H1 (cell line): ENCODE data around the gene ADGRB3. TPM values are rescaled to one million over a fixed set of nuclear protein-coding genes. Genes with fewer than 3 reads are reported as not detected.

ENCODE experiments used
- CTCF ChIA-PET: fragments of 300-600 bp; sonication (Branson Sonifier 250); formaldehyde crosslinking; loops from one replicate; lab custom pipeline; 2021; ENCODE audit not compliant: partially characterized antibody; lab: Charles Lee
- POLR2A ChIA-PET: fragments of 300-600 bp; sonication (Branson Sonifier 250); formaldehyde crosslinking; loops from one replicate; lab custom pipeline; 2021; ENCODE audit warnings: inconsistent platforms; ENCODE audit not compliant: partially characterized antibody; lab: Charles Lee
- DNase-seq, 2 experiments: peaks; one replicate each; pipeline versions ENCODE4 v3.0.0 to v3.0.0-alpha.2; 2010 to 2022; ENCODE audit warnings: low spot score in 2 of 2, low read depth in 1 of 2, mixed read lengths in 1 of 2
- FAIRE-seq: peaks from 2 replicates; lab custom pipeline; 2011; peaks lifted over from hg19 to GRCh38; lab: Jason Lieb, UNC
- H2AFZ ChIP-seq: 2 replicates; pipeline ENCODE4 v1.8.1; 2012; ENCODE audit warnings: low read length, inconsistent platforms
- H2AK5ac ChIP-seq: 2 replicates; pipeline ENCODE4 v1.6.1; 2013; ENCODE audit warnings: low read depth, low read length
- H2BK120ac ChIP-seq: replicated peaks from 2 replicates; pipeline ENCODE3; 2013; ENCODE audit warnings: low read depth, low read length, inconsistent platforms
- H2BK12ac ChIP-seq: 2 replicates; pipeline ENCODE4 v1.6.1; 2013; ENCODE audit warnings: low read depth, low read length
- H2BK15ac ChIP-seq: 2 replicates; pipeline ENCODE4 v1.6.1; 2013; ENCODE audit warnings: low read length
- H2BK20ac ChIP-seq: 2 replicates; pipeline ENCODE4 v1.6.1; 2013; ENCODE audit warnings: low read length
- H2BK5ac ChIP-seq: 2 replicates; pipeline ENCODE4 v1.6.1; 2013; ENCODE audit warnings: low read depth, low read length
- H3K14ac ChIP-seq: 2 replicates; pipeline ENCODE4 v1.6.1; 2013; ENCODE audit warnings: inconsistent platforms; ENCODE audit not compliant: insufficient read length
- H3K18ac ChIP-seq: 2 replicates; pipeline ENCODE4 v1.6.1; 2013; ENCODE audit warnings: low read length; ENCODE audit errors: extremely low read depth
- H3K23ac ChIP-seq: 2 replicates; pipeline ENCODE4 v1.6.1; 2013; ENCODE audit warnings: inconsistent platforms; ENCODE audit not compliant: insufficient read length
- H3K23me2 ChIP-seq: 2 replicates; pipeline ENCODE4 v1.6.1; 2013; ENCODE audit warnings: low read depth, low read length
- H3K27ac ChIP-seq: 2 replicates; pipeline ENCODE4 v1.6.1; 2011; ENCODE audit warnings: low read depth, low read length, inconsistent platforms
- H3K27me3 ChIP-seq, 4 experiments: replicated peaks in 1 of 4; 1 replicate in 1 of 4; 2 replicates in 3 of 4; pipeline versions ENCODE4 v1.6.1 to v1.8.1; 2011 to 2013; ENCODE audit warnings: low read length in 3 of 4, mild to moderate bottlenecking in 3 of 4, inconsistent platforms in 2 of 4, mixed read lengths in 2 of 4, moderate library complexity in 1 of 4; ENCODE audit not compliant: control insufficient read depth in 3 of 4, insufficient read depth in 3 of 4; ENCODE audit errors: extremely low read depth in 1 of 4
- H3K36me3 ChIP-seq, 4 experiments: 2 replicates each; pipeline versions ENCODE4 v1.6.1 to v1.8.1; 2011 to 2013; ENCODE audit warnings: mild to moderate bottlenecking in 4 of 4, low read length in 3 of 4, moderate library complexity in 2 of 4, control low read depth in 1 of 4, inconsistent platforms in 1 of 4; ENCODE audit not compliant: insufficient read depth in 4 of 4, control insufficient read depth in 2 of 4
- H3K4ac ChIP-seq: replicated peaks from 2 replicates; pipeline ENCODE3; 2013; ENCODE audit warnings: low read length, low read depth, mixed read lengths, inconsistent platforms; ENCODE audit not compliant: insufficient read length
- H3K4me1 ChIP-seq, 4 experiments: replicated peaks in 1 of 4; 1 replicate in 1 of 4; 2 replicates in 3 of 4; pipeline versions ENCODE4 v1.6.1 to v1.8.1; 2011 to 2013; ENCODE audit warnings: low read length in 3 of 4, inconsistent platforms in 2 of 4, mixed read lengths in 1 of 4; ENCODE audit not compliant: insufficient read depth in 4 of 4, control insufficient read depth in 3 of 4
- H3K4me2 ChIP-seq, 2 experiments: 2 replicates each; pipeline versions ENCODE4 v1.6.1 to v1.8.1; 2011 to 2013; ENCODE audit warnings: low read depth in 2 of 2, low read length in 2 of 2, control low read depth in 1 of 2, inconsistent platforms in 1 of 2, mild to moderate bottlenecking in 1 of 2; ENCODE audit not compliant: insufficient read depth in 1 of 2
- H3K4me3 ChIP-seq, 4 experiments: fragments of 200-600, 300-600 bp in 1 of 4; sonication (generic), shearing (Covaris generic), sonication (Bioruptor Twin) in 1 of 4; 2 replicates each; pipeline versions ENCODE4 v1.5.1 to v1.8.1; 2011 to 2016; ENCODE audit warnings: low read length in 4 of 4, low read depth in 3 of 4, control low read depth in 2 of 4, inconsistent platforms in 2 of 4, mild to moderate bottlenecking in 2 of 4, mixed read lengths in 1 of 4, moderate library complexity in 1 of 4; ENCODE audit not compliant: insufficient read depth in 2 of 4; ENCODE audit errors: extremely low read depth in 1 of 4
- H3K56ac ChIP-seq: replicated peaks from 2 replicates; pipeline ENCODE3; 2013; ENCODE audit warnings: low read depth, mild to moderate bottlenecking, mixed read lengths, low read length, inconsistent platforms; ENCODE audit not compliant: insufficient read length
- H3K79me1 ChIP-seq: 2 replicates; pipeline ENCODE4 v1.6.1; 2013; ENCODE audit warnings: low read depth, low read length, control low read depth
- H3K79me2 ChIP-seq, 2 experiments: 2 replicates each; pipeline versions ENCODE4 v1.6.1 to v1.8.1; 2012 to 2013; ENCODE audit warnings: low read length in 2 of 2, mild to moderate bottlenecking in 2 of 2, inconsistent platforms in 1 of 2; ENCODE audit not compliant: insufficient read depth in 2 of 2, control insufficient read depth in 1 of 2
- H3K9ac ChIP-seq, 4 experiments: replicated peaks in 1 of 4; 1 replicate in 1 of 4; 2 replicates in 3 of 4; pipeline versions ENCODE4 v1.6.1 to v1.8.1; 2011 to 2013; ENCODE audit warnings: low read depth in 3 of 4, low read length in 3 of 4, control low read depth in 2 of 4, mild to moderate bottlenecking in 2 of 4, moderate library complexity in 2 of 4, inconsistent platforms in 1 of 4; ENCODE audit errors: extremely low read depth in 1 of 4
- H3K9me3 ChIP-seq, 2 experiments: 2 replicates each; pipeline versions ENCODE4 v1.6.1 to v1.8.1; 2012 to 2013; ENCODE audit warnings: mild to moderate bottlenecking in 2 of 2, moderate library complexity in 2 of 2, control low read depth in 1 of 2, inconsistent platforms in 1 of 2, low read depth in 1 of 2, low read length in 1 of 2, mixed read lengths in 1 of 2; ENCODE audit not compliant: insufficient read depth in 2 of 2
- H4K20me1 ChIP-seq, 2 experiments: replicated peaks in 1 of 2; 2 replicates each; pipeline versions ENCODE3 to v1.8.1; 2011 to 2013; ENCODE audit warnings: inconsistent platforms in 2 of 2, low read length in 2 of 2, mild to moderate bottlenecking in 1 of 2; ENCODE audit not compliant: insufficient read depth in 2 of 2, control insufficient read depth in 1 of 2
- H4K5ac ChIP-seq: 2 replicates; pipeline ENCODE4 v1.6.1; 2013; ENCODE audit warnings: low read length, low read depth, mixed read lengths, inconsistent platforms; ENCODE audit not compliant: insufficient read length
- H4K8ac ChIP-seq: 2 replicates; pipeline ENCODE4 v1.8.0; 2013; ENCODE audit warnings: mild to moderate bottlenecking, moderate library complexity, low read length, inconsistent platforms; ENCODE audit not compliant: insufficient read depth; ENCODE audit errors: extremely low read depth
- H4K91ac ChIP-seq: replicated peaks from 2 replicates; pipeline ENCODE3; 2013; ENCODE audit warnings: low read length, mixed read lengths, inconsistent platforms; ENCODE audit not compliant: insufficient read length
- ATF3 ChIP-seq: IDR thresholded peaks from 2 replicates; pipeline ENCODE4 v1.6.1; 2011; ENCODE audit warnings: low read depth, mild to moderate bottlenecking, low read length; ENCODE audit not compliant: insufficient read depth
- EGR1 ChIP-seq: IDR thresholded peaks from 2 replicates; pipeline ENCODE4 v1.6.1; 2011; ENCODE audit warnings: low read depth, low read length, borderline replicate concordance
- GABPA ChIP-seq: IDR thresholded peaks from 2 replicates; pipeline ENCODE4 v1.6.1; 2011; ENCODE audit warnings: mild to moderate bottlenecking, low read length, moderate library complexity, borderline replicate concordance; ENCODE audit not compliant: insufficient read depth
- NRF1 ChIP-seq: IDR thresholded peaks from 2 replicates; pipeline ENCODE4 v1.6.1; 2011; ENCODE audit warnings: mild to moderate bottlenecking, low read depth, low read length, improper control_type of control experiment
- SIRT6 ChIP-seq: IDR thresholded peaks from one replicate; pipeline ENCODE4 v1.7.1; 2012; ENCODE audit warnings: low read length, inconsistent platforms
- SIX5 ChIP-seq: IDR thresholded peaks from 2 replicates; pipeline ENCODE4 v1.6.1; 2011; ENCODE audit warnings: mild to moderate bottlenecking, low read depth, low read length
- SP2 ChIP-seq: IDR thresholded peaks from 2 replicates; pipeline ENCODE4 v1.6.1; 2012; ENCODE audit warnings: mild to moderate bottlenecking, low read length, inconsistent platforms
- SRF ChIP-seq: IDR thresholded peaks from 2 replicates; pipeline ENCODE4 v1.6.1; 2011; ENCODE audit warnings: mild to moderate bottlenecking, low read depth, low read length, moderate library complexity
- ZNF274 ChIP-seq: IDR thresholded peaks from 2 replicates; pipeline ENCODE4 v1.7.0; 2012; ENCODE audit warnings: low read length, borderline replicate concordance; ENCODE audit errors: extremely low read depth
- WGBS, 2 experiments: shearing (Covaris generic) in 1 of 2; methylation state at CpG; one replicate each; pipeline versions ENCODE4 v1.1.6 to v1.1.7; 2013 to 2015; ENCODE audit warnings: low lambda C conversion rate in 2 of 2, mixed read lengths in 2 of 2, inconsistent platforms in 1 of 2, low coverage in 1 of 2, missing lambda C conversion rate in 1 of 2; ENCODE audit not compliant: insufficient replicate concordance in 2 of 2, insufficient coverage in 1 of 2, insufficient read length in 1 of 2; ENCODE audit errors: extremely low coverage in 1 of 2, missing lambda C conversion rate in 1 of 2; 5-methylcytosine and 5-hydroxymethylcytosine counted together
- polyA plus RNA-seq, 7 experiments: library from polyadenylated mRNA; depleted of rRNA in 3 of 7; stranded (reverse) in 5 of 7; unstranded in 2 of 7; fragments of >200 nt in 5 of 7; fragments of 200-250 nt in 2 of 7; gene quantifications; 1 replicate in 5 of 7; 2 replicates in 1 of 7; 4 replicates in 1 of 7; pipeline versions ENCODE4 v1.2.1 to v1.2.3, GENCODE V29; 2011 to 2013; ENCODE audit warnings: missing spikeins in 2 of 7, mixed read lengths in 2 of 7
- total RNA-seq: library from RNA; stranded (reverse); fragmentation: NEBNext Ultra II Directional; extraction: Animal tissue kit (Norgen Biotek cat#: 25700); gene quantifications from 2 replicates; pipeline ENCODE4 v1.2.1, GENCODE V29; 2021

Gene ADGRB3
- total and polyA plus RNA-seq, 2 of the 8 experiments (the other 6 are each of a cell fraction or from before 2014, with no cell fraction given) = 0.35 to 1.2 TPM

- Histone ChIP-seq H3K14ac (no peak overlapping the region), H2BK12ac (no peak overlapping the region), H4K8ac (no peak overlapping the region), H4K91ac (no peak overlapping the region), H3K79me2 (no peaks in the 10 kb centered on the region), H2BK120ac (no peak overlapping the region), H3K4ac (no peak overlapping the region), H3K18ac (no peak overlapping the region), H4K5ac (no peak overlapping the region), H3K27ac (no peak overlapping the region), H3K23ac (no peak overlapping the region), H3K9ac (no peak overlapping the region), H3K9me3 (no peaks in the 10 kb centered on the region), H2AFZ (no peak overlapping the region), H3K36me3 (no peaks in the 10 kb centered on the region), H3K23me2 (no peaks in the 10 kb centered on the region), H3K27me3 (no peaks in the 10 kb centered on the region), H4K20me1 (no peaks in the 10 kb centered on the region), H3K4me2 (no peak overlapping the region), H2BK20ac (no peak overlapping the region), H2BK15ac (no peak overlapping the region), H3K79me1 (no peaks in the 10 kb centered on the region), H2AK5ac (no peak overlapping the region), H3K4me3 (no peak overlapping the region), H3K4me1 (no peaks in the 10 kb centered on the region; a peak in 1 of 7 replicates), H3K56ac (no peak overlapping the region), H2BK5ac (no peak overlapping the region)
- ChIA-PET POLR2A (interaction anchor here (1.3 kb wide), 1 partner anchor 10 kb away, joined by 4 read pairs; no protein-coding TSS in a partner anchor), CTCF (interaction anchor here (0.6 to 0.8 kb wide), 2 partner anchors 12 to 80 kb away, joined by 3 to 5 read pairs; no protein-coding TSS in a partner anchor)
- DNase-seq (no peak), FAIRE-seq (no peak)
- 95% methylated on average over 4 of the region's 4 CpGs; no CpG with 5 or more reads in 1 of the 2 experiments for WGBS, 2 experiments
- TF ChIP-seq SIX5 = no peak
- no peak for TF ChIP-seq ZNF274
- no peak for TF ChIP-seq GABPA
- no peak for TF ChIP-seq SP2
- no peak for TF ChIP-seq NRF1
- TF ChIP-seq ATF3 = no peak
- TF ChIP-seq EGR1 = no peak
- no peak for TF ChIP-seq SRF
- TF ChIP-seq SIRT6 = no peak
These were observed 15.1 kb downstream of the ADGRB3 start for GRCh38 chr6:68650142-68650541.
